HAP-1 (cell line): ENCODE measurements around the gene SYNC.
"Not testable (repeated sequence)": the region's sequence is repeated elsewhere in the genome, so short reads cannot be mapped to it uniquely, and the experiment has no call there.

ENCODE experiments used
- DNase-seq, 2 experiments: peaks; one replicate each; pipeline ENCODE4 v3.0.0-alpha.2; 2016 to 2020; ENCODE audit warnings: low spot score in 2 of 2
- H3K27me3 ChIP-seq: fragments of 250-450 bp; sonication (Bioruptor Pico); 2 replicates; pipeline ENCODE4 v1.5.1; 2020; ENCODE audit warnings: low read depth, mild to moderate bottlenecking, moderate library complexity
- H3K36me3 ChIP-seq: fragments of 250-450 bp; sonication (Bioruptor Pico); replicated peaks from 2 replicates; pipeline ENCODE4 v1.5.1; 2020; ENCODE audit warnings: mild to moderate bottlenecking
- H3K4me1 ChIP-seq: fragments of 250-450 bp; sonication (Bioruptor Pico); 2 replicates; pipeline ENCODE4 v1.5.1; 2020; ENCODE audit warnings: mild to moderate bottlenecking
- H3K4me3 ChIP-seq: fragments of 250-450 bp; sonication (Bioruptor Pico); 2 replicates; pipeline ENCODE4 v1.5.1; 2020; ENCODE audit warnings: mild to moderate bottlenecking, moderate library complexity
- H3K9me3 ChIP-seq: fragments of 250-450 bp; sonication (Bioruptor Pico); 2 replicates; pipeline ENCODE4 v1.5.1; 2020; ENCODE audit warnings: mild to moderate bottlenecking, moderate library complexity
- in situ Hi-C: fragments of 300-500 bp; cut with MboI; formaldehyde crosslinking; loops from 3 replicates; pipeline ENCODE4 v1.14.3; 2020; ENCODE audit warnings: low sequenced_read_pairs, inconsistent platforms, mixed read lengths

SYNC gene

GRCh38 chr1:32716312-32717148 lies 14.0 kb upstream of the SYNC start:
- Histone ChIP-seq H3K4me3 (peak overlapping the region; percentile 10), H3K4me1 (peaks cover 12% of the 10 kb centered on the region)
- in situ Hi-C loops: no loop called here

GRCh38 chr1:32715901-32716311 lies 13.3 kb upstream of the SYNC start:
- in situ Hi-C loops: no loop called here
- Histone ChIP-seq H3K4me3 (no peak overlapping the region), H3K9me3 (no peaks in the 10 kb centered on the region), H3K36me3 (no peaks in the 10 kb centered on the region), H3K4me1 (peaks cover 12% of the 10 kb centered on the region), H3K27me3 (no peaks in the 10 kb centered on the region)
- DNase-seq: no peak

More at GRCh38 chr1:32716312-32717148, 14.0 kb upstream of the SYNC start:
- Histone ChIP-seq H3K9me3 (no peaks in the 10 kb centered on the region), H3K36me3 (no peaks in the 10 kb centered on the region), H3K27me3 (no peaks in the 10 kb centered on the region)
- peak; percentile 70 to 96 for DNase-seq

GRCh38 chr1:32714277-32714676 lies 11.7 kb upstream of the SYNC start:
- no peak for DNase-seq
- Histone ChIP-seq H3K4me1 (peaks cover 12% of the 10 kb centered on the region), H3K4me3 (no peak overlapping the region), H3K27me3 (no peaks in the 10 kb centered on the region), H3K9me3 (no peaks in the 10 kb centered on the region), H3K36me3 (no peaks in the 10 kb centered on the region)
- in situ Hi-C loops: no loop called here

- H3K27me3 ChIP-seq: no peaks in the 10 kb centered on the region
- no peaks in the 10 kb centered on the region for H3K9me3 ChIP-seq
- H3K36me3 ChIP-seq: no peaks in the 10 kb centered on the region
- peaks cover 12% of the 10 kb centered on the region for H3K4me1 ChIP-seq
- no peak for DNase-seq
- in situ Hi-C loops: no loop called here
- no peak overlapping the region for H3K4me3 ChIP-seq
Measured at GRCh38 chr1:32713081-32713480, 10.5 kb upstream of the SYNC start.

- in situ Hi-C loops, H3K4me1 ChIP-seq, H3K27me3 ChIP-seq, H3K9me3 ChIP-seq, H3K36me3 ChIP-seq, DNase-seq, H3K4me3 ChIP-seq: not testable (repeated sequence)
Measured at GRCh38 chr1:32711221-32711620, 8.7 kb upstream of the SYNC start.

- Histone ChIP-seq H3K4me3 (no peak overlapping the region), H3K4me1 (peaks cover 2% of the 10 kb centered on the region; the same call in 1 of the 2 replicates), H3K36me3 (no peaks in the 10 kb centered on the region), H3K9me3 (no peaks in the 10 kb centered on the region), H3K27me3 (no peaks in the 10 kb centered on the region)
- in situ Hi-C loops: loop anchor here (5.0 kb wide), 1 partner anchor 48 kb away; no protein-coding TSS in a partner anchor
- DNase-seq: no peak
Measured at GRCh38 chr1:32709476-32709875, 6.9 kb upstream of the SYNC start.

GRCh38 chr1:32709075-32709474 lies 6.5 kb upstream of the SYNC start:
- Histone ChIP-seq H3K4me3 (no peak overlapping the region), H3K4me1 (peaks cover 2% of the 10 kb centered on the region; the same call in 1 of the 2 replicates), H3K9me3 (no peaks in the 10 kb centered on the region), H3K27me3 (no peaks in the 10 kb centered on the region), H3K36me3 (no peaks in the 10 kb centered on the region)
- in situ Hi-C loops: loop anchor here (5.0 kb wide), 1 partner anchor 48 kb away; no protein-coding TSS in a partner anchor
- DNase-seq: no peak

GRCh38 chr1:32706491-32706890 lies 3.9 kb upstream of the SYNC start:
- H3K4me3 ChIP-seq: no peak overlapping the region
- no peaks in the 10 kb centered on the region for H3K9me3 ChIP-seq
- in situ Hi-C loops: loop anchor here (5.0 kb wide), 1 partner anchor 51 kb away; no protein-coding TSS in a partner anchor
- H3K4me1 ChIP-seq: peaks cover 6% of the 10 kb centered on the region
- no peaks in the 10 kb centered on the region for H3K36me3 ChIP-seq
- DNase-seq: no peak
- H3K27me3 ChIP-seq: no peaks in the 10 kb centered on the region

GRCh38 chr1:32705516-32705915 lies 2.9 kb upstream of the SYNC start:
- Histone ChIP-seq H3K36me3 (no peaks in the 10 kb centered on the region), H3K9me3 (no peaks in the 10 kb centered on the region), H3K4me3 (no peak overlapping the region), H3K27me3 (no peaks in the 10 kb centered on the region), H3K4me1 (peaks cover 6% of the 10 kb centered on the region)
- no peak for DNase-seq
- in situ Hi-C loops: loop anchor here (5.0 kb wide), 1 partner anchor 52 kb away; no protein-coding TSS in a partner anchor

- Histone ChIP-seq H3K9me3 (no peaks in the 10 kb centered on the region), H3K4me3 (peak overlapping the region; percentile 50), H3K36me3 (no peaks in the 10 kb centered on the region), H3K4me1 (peaks cover 6% of the 10 kb centered on the region), H3K27me3 (no peaks in the 10 kb centered on the region)
- in situ Hi-C loops: no loop called here
- no peak for DNase-seq
Measured at GRCh38 chr1:32703479-32704291, 1.1 kb upstream of the SYNC start.

GRCh38 chr1:32701951-32702598 lies 495 bp downstream of the SYNC start:
- no peaks in the 10 kb centered on the region for H3K27me3 ChIP-seq
- in situ Hi-C loops: no loop called here
- H3K4me1 ChIP-seq: peaks cover 6% of the 10 kb centered on the region
- no peaks in the 10 kb centered on the region for H3K9me3 ChIP-seq
- DNase-seq: peak in 1 of 2 experiments; percentile 28
- no peaks in the 10 kb centered on the region for H3K36me3 ChIP-seq
- peak overlapping the region; percentile 29 for H3K4me3 ChIP-seq

- H3K36me3 ChIP-seq: no peaks in the 10 kb centered on the region
- DNase-seq: no peak
- no peaks in the 10 kb centered on the region for H3K9me3 ChIP-seq
- in situ Hi-C loops: no loop called here
- no peak overlapping the region; the same call in 1 of the 2 replicates for H3K4me3 ChIP-seq
- no peaks in the 10 kb centered on the region for H3K27me3 ChIP-seq
- H3K4me1 ChIP-seq: peaks cover 6% of the 10 kb centered on the region
Measured at GRCh38 chr1:32701421-32701911, 1.1 kb downstream of the SYNC start.

GRCh38 chr1:32696996-32697395 lies 5.6 kb downstream of the SYNC start:
- H3K4me1 ChIP-seq, in situ Hi-C loops, H3K27me3 ChIP-seq, H3K9me3 ChIP-seq, H3K4me3 ChIP-seq, H3K36me3 ChIP-seq, DNase-seq: not testable (repeated sequence)
